PFSK-1 (cell line): ENCODE measurements around the gene SUPT3H.

Experiments
- FOXP2 ChIP-seq: optimal IDR thresholded peaks from 2 replicates; pipeline ENCODE3; 2011; ENCODE audit warnings: borderline replicate concordance, control low read depth, inconsistent platforms; ENCODE audit not compliant: insufficient read depth; ENCODE audit errors: extremely low read length, extremely low read depth
- POLR2AphosphoS5 ChIP-seq: IDR thresholded peaks from 2 replicates; pipeline ENCODE4 v1.6.1; 2012; ENCODE audit warnings: low read depth, mild to moderate bottlenecking, control low read depth, low read length, moderate library complexity
- REST ChIP-seq, 2 experiments: IDR thresholded peaks; 2 replicates each; pipeline versions ENCODE4 v1.6.1 to v1.8.0; 2011 to 2012; ENCODE audit warnings: low read depth in 2 of 2, low read length in 2 of 2, control low read depth in 1 of 2, inconsistent platforms in 1 of 2, mild to moderate bottlenecking in 1 of 2, moderate library complexity in 1 of 2; ENCODE audit not compliant: insufficient read depth in 1 of 2
- SIN3A ChIP-seq: IDR thresholded peaks from 2 replicates; pipeline ENCODE4 v1.6.1; 2012; ENCODE audit warnings: mild to moderate bottlenecking, low read length, moderate library complexity, borderline replicate concordance; ENCODE audit not compliant: insufficient read depth
- TAF1 ChIP-seq: IDR thresholded peaks from 2 replicates; pipeline ENCODE4 v1.6.1; 2012; ENCODE audit warnings: low read length, control low read depth, borderline replicate concordance; ENCODE audit not compliant: insufficient read depth

DNA sequence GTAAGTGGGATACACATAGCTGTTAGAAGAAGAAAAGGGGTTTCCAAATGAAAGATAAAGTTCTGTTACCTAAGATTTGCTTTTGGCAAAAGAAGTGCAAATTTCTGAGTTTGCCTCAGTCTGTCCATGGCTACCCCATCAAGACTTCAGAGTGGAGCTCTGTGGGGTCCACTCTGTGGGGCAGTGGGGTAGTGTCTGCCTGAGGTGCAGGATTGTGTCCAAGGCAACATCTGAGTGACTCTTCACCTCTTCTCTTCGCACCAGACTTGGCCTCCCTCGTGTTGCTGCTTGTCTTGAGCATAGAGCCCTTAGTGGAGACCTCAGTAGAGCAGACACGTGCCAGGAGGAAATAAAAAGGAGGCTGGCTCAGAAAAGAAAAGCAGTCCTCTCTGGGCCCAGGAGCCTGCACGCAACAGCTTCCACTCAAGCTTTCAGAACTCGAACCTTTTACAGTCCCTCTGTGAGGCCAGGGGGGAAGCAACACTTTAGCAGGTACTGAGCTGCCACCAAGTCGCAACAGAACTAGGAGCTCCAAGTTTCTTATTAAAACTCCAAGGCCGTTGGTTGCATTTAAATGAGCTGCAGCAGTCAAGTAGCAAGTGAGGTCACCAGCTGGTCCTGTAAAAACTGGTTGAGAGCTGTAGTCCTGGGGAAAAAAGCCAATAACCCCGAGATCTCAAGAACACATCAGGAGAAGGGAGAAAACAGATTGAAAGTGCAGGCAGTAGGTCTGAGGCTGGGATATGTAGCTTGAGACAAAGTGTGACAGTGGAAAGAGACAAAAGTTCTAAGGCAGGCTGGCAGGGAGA, 576.7 kb downstream of the SUPT3H start:
- TF ChIP-seq POLR2AphosphoS5 (no peak), REST (IDR thresholded peaks at IDR 0.05; ENCODE audit: insufficient read depth in 1 of 2, low read depth in 2 of 2, low read length in 2 of 2) (no peak), TAF1 (no peak), SIN3A (no peak), FOXP2 (no peak)
